GM23338 (cell line): ENCODE measurements around the gene HK1. TPM values are rescaled to one million over a fixed set of nuclear protein-coding genes. Genes with fewer than 3 reads are reported as not detected.

ENCODE experiments used
- ATAC-seq: fragments of 200-7000 bp; cut with Tn5 transposase; 3 replicates; pipeline ENCODE4 v1.9.1; 2020
- DNase-seq: peaks from one replicate; pipeline ENCODE4 v3.0.0-alpha.2; 2015; ENCODE audit warnings: low spot score
- H2AFZ ChIP-seq: fragments of 200-600 bp; sonication (generic); 2 replicates; pipeline ENCODE4 v1.8.0; 2016; ENCODE audit warnings: antibody characterized with exemption, mild to moderate bottlenecking, moderate library complexity
- H3F3A ChIP-seq: fragments of 200-600 bp; sonication (generic); replicated peaks from 2 replicates; pipeline ENCODE4 v1.8.0; 2017; ENCODE audit warnings: antibody characterized with exemption, mixed run types, low read depth
- H3K27ac ChIP-seq: fragments of 200-600 bp; sonication (generic); 2 replicates; pipeline ENCODE4 v1.6.1; 2016; ENCODE audit warnings: low read depth
- H3K27me3 ChIP-seq: fragments of 200-600 bp; sonication (generic); 2 replicates; pipeline ENCODE4 v1.8.0; 2016; ENCODE audit warnings: mild to moderate bottlenecking, mixed run types, moderate library complexity; ENCODE audit not compliant: insufficient read depth
- H3K36me3 ChIP-seq: fragments of 200-600 bp; sonication (generic); 2 replicates; pipeline ENCODE4 v1.8.0; 2016; ENCODE audit warnings: mild to moderate bottlenecking; ENCODE audit not compliant: insufficient read depth
- H3K4me1 ChIP-seq: fragments of 200-600 bp; sonication (generic); 2 replicates; pipeline ENCODE4 v1.8.0; 2016; ENCODE audit warnings: mild to moderate bottlenecking, moderate library complexity; ENCODE audit not compliant: insufficient read depth
- H3K4me2 ChIP-seq: fragments of 200-600 bp; sonication (generic); 2 replicates; pipeline ENCODE4 v1.7.1; 2017; ENCODE audit warnings: mixed run types
- H3K4me3 ChIP-seq: fragments of 200-600 bp; sonication (generic); 2 replicates; pipeline ENCODE4 v1.6.1; 2016; ENCODE audit warnings: mixed run types
- H3K79me2 ChIP-seq: fragments of 200-600 bp; sonication (generic); replicated peaks from 2 replicates; pipeline ENCODE4 v1.8.0; 2017; ENCODE audit warnings: mild to moderate bottlenecking; ENCODE audit not compliant: insufficient read depth
- H3K9me2 ChIP-seq: fragments of 200-600 bp; sonication (generic); 2 replicates; pipeline ENCODE4 v1.8.0; 2017; ENCODE audit not compliant: insufficient read depth
- H4K20me1 ChIP-seq: fragments of 200-600 bp; sonication (generic); replicated peaks from 2 replicates; pipeline ENCODE4 v1.8.0; 2017; ENCODE audit warnings: mild to moderate bottlenecking; ENCODE audit not compliant: insufficient read depth
- H3K27ac Mint-ChIP-seq: 2 replicates; pipeline ENCODE4 v1.8.0; 2020; ENCODE audit warnings: inconsistent platforms, mild to moderate bottlenecking, moderate library complexity, mixed read lengths
- H3K27me3 Mint-ChIP-seq: 3 replicates; pipeline ENCODE4 v1.8.0; 2022; ENCODE audit warnings: low read depth, mild to moderate bottlenecking, moderate library complexity, mixed read lengths, inconsistent platforms; ENCODE audit not compliant: insufficient read depth, poor library complexity
- H3K36me3 Mint-ChIP-seq: 3 replicates; pipeline ENCODE4 v1.8.0; 2021; ENCODE audit warnings: low read depth, mild to moderate bottlenecking, inconsistent platforms, moderate library complexity, mixed read lengths
- H3K4me1 Mint-ChIP-seq: 3 replicates; pipeline ENCODE4 v1.8.0; 2020; ENCODE audit warnings: mild to moderate bottlenecking, inconsistent platforms, mixed read lengths
- H3K4me3 Mint-ChIP-seq: 3 replicates; pipeline ENCODE4 v1.8.0; 2021; ENCODE audit warnings: moderate library complexity, mild to moderate bottlenecking, inconsistent platforms, mixed read lengths
- H3K9me3 Mint-ChIP-seq: 3 replicates; pipeline ENCODE4 v1.8.0; 2020; ENCODE audit warnings: moderate library complexity, mild to moderate bottlenecking, inconsistent platforms, mixed read lengths
- CREB1 ChIP-seq: fragments of 250-450 bp; sonication (Bioruptor Pico); IDR thresholded peaks from 2 replicates; pipeline ENCODE4 v1.5.0; 2020; ENCODE audit warnings: low read depth, mild to moderate bottlenecking, moderate library complexity
- EZH2 ChIP-seq: fragments of 200-600 bp; sonication (generic); IDR thresholded peaks from one replicate; pipeline ENCODE4 v1.8.0; 2017; ENCODE audit warnings: antibody characterized with exemption, mild to moderate bottlenecking, low read depth; ENCODE audit not compliant: unreplicated experiment
- EZH2phosphoT487 ChIP-seq: fragments of 200-600 bp; sonication (generic); IDR thresholded peaks from one replicate; pipeline ENCODE4 v1.8.1; 2018; ENCODE audit warnings: antibody characterized with exemption; ENCODE audit not compliant: unreplicated experiment
- NANOG ChIP-seq: IDR thresholded peaks from 2 replicates; pipeline ENCODE4 v1.6.1; 2016; ENCODE audit warnings: antibody characterized with exemption, borderline replicate concordance
- POLR2AphosphoS5 ChIP-seq: IDR thresholded peaks from 2 replicates; pipeline ENCODE4 v1.6.1; 2016; ENCODE audit warnings: antibody characterized with exemption, low read depth
- STAT1 ChIP-seq: IDR thresholded peaks from one replicate; pipeline ENCODE4 v1.6.1; 2016; ENCODE audit warnings: antibody characterized with exemption; ENCODE audit not compliant: unreplicated experiment
- ZNF114 ChIP-seq: fragments of 250-450 bp; sonication (Bioruptor Pico); IDR thresholded peaks from 2 replicates; pipeline ENCODE4 v1.5.0; 2020; ENCODE audit warnings: mild to moderate bottlenecking, moderate library complexity
- ZNF331 ChIP-seq: fragments of 250-450 bp; sonication (Bioruptor Pico); IDR thresholded peaks from 2 replicates; pipeline ENCODE4 v1.5.0; 2020; ENCODE audit warnings: low read depth, mild to moderate bottlenecking, moderate library complexity
- polyA plus RNA-seq: library from polyadenylated mRNA; unstranded; fragments of >200 nt; fragmentation: Nextera tagmentation; extraction: Ambion mirVana; gene quantifications from 2 replicates; pipeline ENCODE4 v1.2.1, GENCODE V29; 2016
- total RNA-seq: library from RNA; depleted of rRNA; stranded (reverse); fragments of >200 nt; shearing (Covaris generic); gene quantifications from 2 replicates; pipeline ENCODE4 v1.2.3, GENCODE V29; 2014
- TF ChIP-seq, protein P1 (sequence below): IDR thresholded peaks from one replicate; pipeline ENCODE4 v1.6.1; 2018; ENCODE audit warnings: antibody characterized with exemption; ENCODE audit not compliant: unreplicated experiment
- TF ChIP-seq, protein P2 (sequence below), 2 experiments: fragments of 200-600 bp in 1 of 2; sonication (generic) in 1 of 2; conservative IDR thresholded peaks; 2 replicates each; pipeline versions ENCODE4 v1.5.1 to v1.6.1; 2016 to 2017; ENCODE audit warnings: antibody characterized with exemption in 2 of 2, low read depth in 2 of 2, mild to moderate bottlenecking in 2 of 2, moderate library complexity in 1 of 2
- TF ChIP-seq, protein P3 (sequence below): IDR thresholded peaks from 2 replicates; pipeline ENCODE4 v1.6.1; 2016; ENCODE audit warnings: antibody characterized with exemption

Gene HK1
- total and polyA plus RNA-seq, 2 experiments from 2014 or later = 76.6 to 229 TPM

DNA sequence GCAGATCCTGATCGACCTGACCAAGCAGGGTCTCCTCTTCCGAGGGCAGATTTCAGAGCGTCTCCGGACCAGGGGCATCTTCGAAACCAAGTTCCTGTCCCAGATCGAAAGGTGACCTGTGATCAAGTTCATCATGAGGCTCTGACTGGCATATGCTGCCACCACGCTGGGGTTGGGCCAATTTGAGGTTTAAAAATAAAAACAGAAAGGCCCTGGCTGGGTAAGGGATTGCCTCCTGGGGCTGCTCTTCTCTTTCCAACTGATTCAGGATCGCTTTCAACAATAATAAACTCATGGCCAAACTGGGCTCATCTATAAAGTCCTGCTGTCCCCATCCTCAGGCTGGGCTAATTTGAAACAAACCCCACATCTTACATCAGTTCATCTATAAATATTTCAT is 17.1 kb upstream of the HK1 start (continued):
- TF ChIP-seq, protein P1, sequence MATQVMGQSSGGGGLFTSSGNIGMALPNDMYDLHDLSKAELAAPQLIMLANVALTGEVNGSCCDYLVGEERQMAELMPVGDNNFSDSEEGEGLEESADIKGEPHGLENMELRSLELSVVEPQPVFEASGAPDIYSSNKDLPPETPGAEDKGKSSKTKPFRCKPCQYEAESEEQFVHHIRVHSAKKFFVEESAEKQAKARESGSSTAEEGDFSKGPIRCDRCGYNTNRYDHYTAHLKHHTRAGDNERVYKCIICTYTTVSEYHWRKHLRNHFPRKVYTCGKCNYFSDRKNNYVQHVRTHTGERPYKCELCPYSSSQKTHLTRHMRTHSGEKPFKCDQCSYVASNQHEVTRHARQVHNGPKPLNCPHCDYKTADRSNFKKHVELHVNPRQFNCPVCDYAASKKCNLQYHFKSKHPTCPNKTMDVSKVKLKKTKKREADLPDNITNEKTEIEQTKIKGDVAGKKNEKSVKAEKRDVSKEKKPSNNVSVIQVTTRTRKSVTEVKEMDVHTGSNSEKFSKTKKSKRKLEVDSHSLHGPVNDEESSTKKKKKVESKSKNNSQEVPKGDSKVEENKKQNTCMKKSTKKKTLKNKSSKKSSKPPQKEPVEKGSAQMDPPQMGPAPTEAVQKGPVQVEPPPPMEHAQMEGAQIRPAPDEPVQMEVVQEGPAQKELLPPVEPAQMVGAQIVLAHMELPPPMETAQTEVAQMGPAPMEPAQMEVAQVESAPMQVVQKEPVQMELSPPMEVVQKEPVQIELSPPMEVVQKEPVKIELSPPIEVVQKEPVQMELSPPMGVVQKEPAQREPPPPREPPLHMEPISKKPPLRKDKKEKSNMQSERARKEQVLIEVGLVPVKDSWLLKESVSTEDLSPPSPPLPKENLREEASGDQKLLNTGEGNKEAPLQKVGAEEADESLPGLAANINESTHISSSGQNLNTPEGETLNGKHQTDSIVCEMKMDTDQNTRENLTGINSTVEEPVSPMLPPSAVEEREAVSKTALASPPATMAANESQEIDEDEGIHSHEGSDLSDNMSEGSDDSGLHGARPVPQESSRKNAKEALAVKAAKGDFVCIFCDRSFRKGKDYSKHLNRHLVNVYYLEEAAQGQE = no peak
- no peak for TF ChIP-seq CREB1 (CRISPR knock-in tag)
- TF ChIP-seq, protein P2, sequence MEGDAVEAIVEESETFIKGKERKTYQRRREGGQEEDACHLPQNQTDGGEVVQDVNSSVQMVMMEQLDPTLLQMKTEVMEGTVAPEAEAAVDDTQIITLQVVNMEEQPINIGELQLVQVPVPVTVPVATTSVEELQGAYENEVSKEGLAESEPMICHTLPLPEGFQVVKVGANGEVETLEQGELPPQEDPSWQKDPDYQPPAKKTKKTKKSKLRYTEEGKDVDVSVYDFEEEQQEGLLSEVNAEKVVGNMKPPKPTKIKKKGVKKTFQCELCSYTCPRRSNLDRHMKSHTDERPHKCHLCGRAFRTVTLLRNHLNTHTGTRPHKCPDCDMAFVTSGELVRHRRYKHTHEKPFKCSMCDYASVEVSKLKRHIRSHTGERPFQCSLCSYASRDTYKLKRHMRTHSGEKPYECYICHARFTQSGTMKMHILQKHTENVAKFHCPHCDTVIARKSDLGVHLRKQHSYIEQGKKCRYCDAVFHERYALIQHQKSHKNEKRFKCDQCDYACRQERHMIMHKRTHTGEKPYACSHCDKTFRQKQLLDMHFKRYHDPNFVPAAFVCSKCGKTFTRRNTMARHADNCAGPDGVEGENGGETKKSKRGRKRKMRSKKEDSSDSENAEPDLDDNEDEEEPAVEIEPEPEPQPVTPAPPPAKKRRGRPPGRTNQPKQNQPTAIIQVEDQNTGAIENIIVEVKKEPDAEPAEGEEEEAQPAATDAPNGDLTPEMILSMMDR (conservative IDR thresholded peaks at IDR 0.05; ENCODE audit: low read depth in 2 of 2) = no peak
- no peak for TF ChIP-seq STAT1
- no peak for TF ChIP-seq ZNF114 (CRISPR knock-in tag)
- TF ChIP-seq NANOG = no peak
- TF ChIP-seq EZH2 = no peak
- TF ChIP-seq ZNF331 = no peak

DNA sequence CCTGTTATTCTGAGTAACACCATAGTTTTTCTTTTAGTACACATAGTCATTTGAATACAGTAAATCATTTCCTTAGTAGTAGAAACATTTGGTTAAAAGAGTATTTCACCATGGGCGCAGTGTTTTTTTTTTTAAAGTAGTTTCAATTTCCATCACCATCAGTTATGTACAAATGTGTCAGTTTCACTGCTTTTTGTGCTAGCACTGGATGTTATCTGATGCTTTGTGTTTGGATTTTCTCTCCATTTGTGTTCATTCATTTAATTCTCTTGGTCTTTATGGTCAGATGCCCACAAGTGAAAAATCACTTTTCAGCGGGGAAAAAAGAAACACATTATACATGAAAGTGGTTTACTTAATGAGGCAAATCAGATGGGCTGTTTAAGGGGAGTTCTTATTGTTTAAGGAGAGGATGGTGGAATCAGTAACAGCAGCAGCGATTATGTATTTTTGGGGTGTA is 16.0 kb upstream of the HK1 start:
- H3K36me3 Mint-ChIP-seq = no peaks in the 10 kb centered on the region
- peaks cover 2% of the 10 kb centered on the region for H3K4me1 Mint-ChIP-seq
- Histone ChIP-seq H3K4me1 (no peaks in the 10 kb centered on the region), H3K27ac (no peak overlapping the region), H3K4me3 (no peak overlapping the region), H3F3A (no peaks in the 10 kb centered on the region), H3K9me2 (peaks cover 7% of the 10 kb centered on the region; the same call in 1 of the 2 replicates), H3K79me2 (no peaks in the 10 kb centered on the region), H4K20me1 (no peaks in the 10 kb centered on the region), H3K36me3 (no peaks in the 10 kb centered on the region), H3K27me3 (no peaks in the 10 kb centered on the region), H2AFZ (no peak overlapping the region; the same call in 1 of the 2 replicates), H3K4me2 (no peak overlapping the region)
- ATAC-seq = no peak
- H3K4me3 Mint-ChIP-seq = no peak overlapping the region
- H3K9me3 Mint-ChIP-seq = no peaks in the 10 kb centered on the region
- H3K27me3 Mint-ChIP-seq = peaks cover 7% of the 10 kb centered on the region
- H3K27ac Mint-ChIP-seq = no peak overlapping the region
- DNase-seq = no peak
- TF ChIP-seq NANOG (no peak), POLR2AphosphoS5 (no peak), EZH2phosphoT487 (no peak), EZH2 (no peak), STAT1 (no peak), CREB1 (CRISPR knock-in tag) (no peak), ZNF114 (CRISPR knock-in tag) (no peak), ZNF331 (no peak)
- TF ChIP-seq, protein P1 = no peak
- TF ChIP-seq, protein P3, sequence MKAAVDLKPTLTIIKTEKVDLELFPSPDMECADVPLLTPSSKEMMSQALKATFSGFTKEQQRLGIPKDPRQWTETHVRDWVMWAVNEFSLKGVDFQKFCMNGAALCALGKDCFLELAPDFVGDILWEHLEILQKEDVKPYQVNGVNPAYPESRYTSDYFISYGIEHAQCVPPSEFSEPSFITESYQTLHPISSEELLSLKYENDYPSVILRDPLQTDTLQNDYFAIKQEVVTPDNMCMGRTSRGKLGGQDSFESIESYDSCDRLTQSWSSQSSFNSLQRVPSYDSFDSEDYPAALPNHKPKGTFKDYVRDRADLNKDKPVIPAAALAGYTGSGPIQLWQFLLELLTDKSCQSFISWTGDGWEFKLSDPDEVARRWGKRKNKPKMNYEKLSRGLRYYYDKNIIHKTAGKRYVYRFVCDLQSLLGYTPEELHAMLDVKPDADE = no peak
- TF ChIP-seq, protein P2 (conservative IDR thresholded peaks at IDR 0.05; ENCODE audit: low read depth in 2 of 2) = no peak
